ENCODE results near the gene DRC3.

- TF ChIP-seq POLR2AphosphoS5 (IDR thresholded peaks at IDR 0.05; ENCODE audit: low read depth, low read length) = no peak
- no peak for TF ChIP-seq POLR2A (IDR thresholded peaks at IDR 0.05; ENCODE audit: low read depth, low read length)
These were observed 26.3 kb downstream of the DRC3 start for GRCh38 chr17:17998934-17999333.

Data from GM12892 (cell line).